DOHH2 (cell line): ENCODE results near the gene ADCK2.

Source experiments
- H3F3A ChIP-seq: fragments of 200-600 bp; sonication (generic), shearing (Covaris generic); 2 replicates; pipeline ENCODE4 v1.6.0; 2016; ENCODE audit warnings: antibody characterized with exemption, mild to moderate bottlenecking; ENCODE audit not compliant: control insufficient read depth, insufficient read depth
- H3K27ac ChIP-seq: fragments of 200-600 bp; sonication (generic); 2 replicates; pipeline ENCODE4 v1.5.1; 2014; ENCODE audit warnings: low read depth, mild to moderate bottlenecking, low read length, moderate library complexity
- H3K27me3 ChIP-seq: fragments of 200-600 bp; sonication (generic); 2 replicates; pipeline ENCODE4 v1.6.1; 2014; ENCODE audit warnings: mild to moderate bottlenecking, low read length, mixed read lengths; ENCODE audit not compliant: control insufficient read depth
- H3K36me3 ChIP-seq: fragments of 200-600 bp; sonication (generic); 2 replicates; pipeline ENCODE4 v1.6.1; 2014; ENCODE audit warnings: mild to moderate bottlenecking, low read length, moderate library complexity, mixed read lengths; ENCODE audit not compliant: control insufficient read depth
- H3K4me1 ChIP-seq: fragments of 200-600 bp; sonication (generic); 2 replicates; pipeline ENCODE4 v1.6.1; 2014; ENCODE audit warnings: mild to moderate bottlenecking, low read length, mixed read lengths; ENCODE audit not compliant: control insufficient read depth
- H3K4me2 ChIP-seq: fragments of 200-600 bp; sonication (generic); 2 replicates; pipeline ENCODE4 v1.6.0; 2014; ENCODE audit warnings: mild to moderate bottlenecking, low read length, moderate library complexity
- H3K4me3 ChIP-seq: fragments of 200-600 bp; sonication (generic); 2 replicates; pipeline ENCODE4 v1.5.1; 2014; ENCODE audit warnings: mild to moderate bottlenecking, low read length, mixed read lengths
- H3K79me2 ChIP-seq: fragments of 200-600 bp; sonication (generic); 2 replicates; pipeline ENCODE4 v1.6.1; 2014; ENCODE audit warnings: mild to moderate bottlenecking, low read length, mixed read lengths; ENCODE audit not compliant: control insufficient read depth
- H3K9me2 ChIP-seq: fragments of 200-600 bp; sonication (generic); replicated peaks from 2 replicates; pipeline ENCODE4 v1.6.1; 2014; ENCODE audit warnings: mild to moderate bottlenecking, low read length, mixed read lengths; ENCODE audit not compliant: control insufficient read depth
- H3K9me3 ChIP-seq: fragments of 200-600 bp; sonication (generic); 2 replicates; pipeline ENCODE4 v1.6.1; 2014; ENCODE audit warnings: antibody characterized with exemption, low read length, mixed read lengths; ENCODE audit not compliant: control insufficient read depth, insufficient read depth
- H4K20me1 ChIP-seq: fragments of 200-600 bp; sonication (generic); 2 replicates; pipeline ENCODE4 v1.6.0; 2014; ENCODE audit warnings: low read depth, mild to moderate bottlenecking, antibody characterized with exemption, low read length, moderate library complexity; ENCODE audit not compliant: control insufficient read depth, insufficient read depth
- EZH2phosphoT487 ChIP-seq: fragments of 200-600 bp; sonication (generic); IDR thresholded peaks from 2 replicates; pipeline ENCODE4 v1.6.1; 2017; ENCODE audit warnings: borderline replicate concordance, mild to moderate bottlenecking, antibody characterized with exemption, low read length, moderate library complexity, mixed read lengths
- TF ChIP-seq, protein P1 (sequence below): fragments of 200-600 bp; sonication (generic); IDR thresholded peaks from one replicate; pipeline ENCODE4 v1.5.1; 2014; ENCODE audit warnings: antibody characterized with exemption, mild to moderate bottlenecking, low read depth, low read length; ENCODE audit not compliant: poor library complexity, severe bottlenecking

Gene ADCK2

GRCh38 chr7:140645166-140645900 is 27.4 kb upstream of the ADCK2 start:
- Histone ChIP-seq H3K27me3 (peaks cover 23% of the 10 kb centered on the region), H3K4me3 (no peak overlapping the region), H3K27ac (no peak overlapping the region), H3K9me2 (no peaks in the 10 kb centered on the region), H3K79me2 (no peaks in the 10 kb centered on the region), H3K36me3 (no peaks in the 10 kb centered on the region), H4K20me1 (no peaks in the 10 kb centered on the region), H3K4me2 (no peak overlapping the region), H3K9me3 (no peaks in the 10 kb centered on the region), H3K4me1 (peaks cover 32% of the 10 kb centered on the region), H3F3A (peaks cover 10% of the 10 kb centered on the region)
- no peak for TF ChIP-seq EZH2phosphoT487
- TF ChIP-seq, protein P1, sequence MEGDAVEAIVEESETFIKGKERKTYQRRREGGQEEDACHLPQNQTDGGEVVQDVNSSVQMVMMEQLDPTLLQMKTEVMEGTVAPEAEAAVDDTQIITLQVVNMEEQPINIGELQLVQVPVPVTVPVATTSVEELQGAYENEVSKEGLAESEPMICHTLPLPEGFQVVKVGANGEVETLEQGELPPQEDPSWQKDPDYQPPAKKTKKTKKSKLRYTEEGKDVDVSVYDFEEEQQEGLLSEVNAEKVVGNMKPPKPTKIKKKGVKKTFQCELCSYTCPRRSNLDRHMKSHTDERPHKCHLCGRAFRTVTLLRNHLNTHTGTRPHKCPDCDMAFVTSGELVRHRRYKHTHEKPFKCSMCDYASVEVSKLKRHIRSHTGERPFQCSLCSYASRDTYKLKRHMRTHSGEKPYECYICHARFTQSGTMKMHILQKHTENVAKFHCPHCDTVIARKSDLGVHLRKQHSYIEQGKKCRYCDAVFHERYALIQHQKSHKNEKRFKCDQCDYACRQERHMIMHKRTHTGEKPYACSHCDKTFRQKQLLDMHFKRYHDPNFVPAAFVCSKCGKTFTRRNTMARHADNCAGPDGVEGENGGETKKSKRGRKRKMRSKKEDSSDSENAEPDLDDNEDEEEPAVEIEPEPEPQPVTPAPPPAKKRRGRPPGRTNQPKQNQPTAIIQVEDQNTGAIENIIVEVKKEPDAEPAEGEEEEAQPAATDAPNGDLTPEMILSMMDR, result peak; percentile 72

GRCh38 chr7:140646931-140647647 is 25.7 kb upstream of the ADCK2 start:
- Histone ChIP-seq H4K20me1 (no peaks in the 10 kb centered on the region), H3K9me3 (no peaks in the 10 kb centered on the region), H3K36me3 (no peaks in the 10 kb centered on the region), H3K4me2 (peak overlapping the region; percentile 6; the same call in 1 of the 2 replicates), H3K27ac (no peak overlapping the region), H3K79me2 (no peaks in the 10 kb centered on the region), H3F3A (peaks cover 5% of the 10 kb centered on the region), H3K9me2 (no peaks in the 10 kb centered on the region), H3K27me3 (peaks cover 10% of the 10 kb centered on the region), H3K4me1 (peaks cover 18% of the 10 kb centered on the region), H3K4me3 (no peak overlapping the region)
- no peak for TF ChIP-seq EZH2phosphoT487
- TF ChIP-seq, protein P1, result peak; percentile 88

DNA sequence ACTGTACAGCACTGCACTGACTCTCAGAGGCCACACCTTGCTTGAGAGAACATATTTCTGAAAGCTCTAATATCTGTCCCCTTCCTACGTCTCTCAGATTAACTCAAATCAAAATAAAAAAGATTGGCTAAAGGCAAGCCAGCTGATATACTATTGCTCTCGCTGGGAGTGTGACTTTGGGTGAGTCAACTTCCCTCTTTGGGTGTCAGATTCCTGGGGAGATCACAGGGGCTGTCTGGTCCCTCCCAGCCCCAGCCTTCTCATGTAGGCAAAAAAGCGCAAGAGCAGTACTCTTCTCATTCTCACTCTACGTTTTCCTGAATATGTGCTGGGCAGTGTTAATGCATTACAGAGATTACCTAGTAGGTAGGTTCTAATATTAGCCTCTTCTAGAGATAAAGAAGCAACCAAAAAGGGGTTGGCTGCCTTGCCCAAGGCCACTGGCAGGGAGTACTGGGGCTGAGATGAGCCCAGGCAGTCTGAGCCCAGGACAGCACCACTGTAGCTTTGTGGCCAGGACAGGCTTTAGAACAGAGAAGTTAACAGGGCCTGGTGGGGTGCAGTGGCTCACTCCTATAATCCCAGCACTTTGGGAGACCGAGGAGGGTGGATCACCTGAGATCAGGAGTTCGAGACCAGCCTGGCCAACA is 23.1 kb upstream of the ADCK2 start:
- Histone ChIP-seq H3K4me3 (no peak overlapping the region), H3K79me2 (no peaks in the 10 kb centered on the region), H3K4me1 (peaks cover 11% of the 10 kb centered on the region), H3K4me2 (no peak overlapping the region), H3F3A (peaks cover 5% of the 10 kb centered on the region; the same call in 1 of the 2 replicates), H3K9me2 (no peaks in the 10 kb centered on the region), H4K20me1 (no peaks in the 10 kb centered on the region), H3K27ac (no peak overlapping the region), H3K9me3 (no peaks in the 10 kb centered on the region), H3K27me3 (no peaks in the 10 kb centered on the region), H3K36me3 (no peaks in the 10 kb centered on the region)
- TF ChIP-seq EZH2phosphoT487, result no peak
- TF ChIP-seq, protein P1, result no peak
